Cerebellar cortex (tissue), 1 donor: ENCODE measurements around the gene DDAH2.

Experiments used
- DNase-seq: peaks from one replicate; pipeline ENCODE4 v3.0.0-alpha.2; 2015; ENCODE audit warnings: low spot score

DDAH2 gene

DNA sequence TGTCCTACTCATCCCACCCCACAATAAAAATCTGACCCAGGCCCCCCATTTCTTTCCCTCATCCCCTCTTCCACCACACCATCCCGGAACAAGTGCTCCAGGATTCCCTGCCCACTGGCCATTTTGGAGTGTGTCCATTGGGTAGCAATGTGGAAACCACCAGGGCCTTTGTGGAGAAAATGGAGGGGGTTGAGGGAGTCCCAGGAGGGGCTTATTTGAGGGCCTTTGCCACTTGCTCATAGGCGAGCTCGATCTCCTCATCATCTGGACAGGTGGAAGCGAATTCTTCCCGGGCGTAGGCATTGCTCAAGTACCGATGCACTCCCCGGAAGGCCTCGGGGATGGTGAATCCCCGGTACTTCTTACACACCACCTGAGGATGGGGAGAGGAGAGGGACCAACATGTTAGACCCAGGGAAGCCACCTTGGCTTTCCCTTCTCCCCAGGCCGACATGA, 1.6 kb upstream of the DDAH2 start:
- DNase-seq, result peak; percentile 31

DNA sequence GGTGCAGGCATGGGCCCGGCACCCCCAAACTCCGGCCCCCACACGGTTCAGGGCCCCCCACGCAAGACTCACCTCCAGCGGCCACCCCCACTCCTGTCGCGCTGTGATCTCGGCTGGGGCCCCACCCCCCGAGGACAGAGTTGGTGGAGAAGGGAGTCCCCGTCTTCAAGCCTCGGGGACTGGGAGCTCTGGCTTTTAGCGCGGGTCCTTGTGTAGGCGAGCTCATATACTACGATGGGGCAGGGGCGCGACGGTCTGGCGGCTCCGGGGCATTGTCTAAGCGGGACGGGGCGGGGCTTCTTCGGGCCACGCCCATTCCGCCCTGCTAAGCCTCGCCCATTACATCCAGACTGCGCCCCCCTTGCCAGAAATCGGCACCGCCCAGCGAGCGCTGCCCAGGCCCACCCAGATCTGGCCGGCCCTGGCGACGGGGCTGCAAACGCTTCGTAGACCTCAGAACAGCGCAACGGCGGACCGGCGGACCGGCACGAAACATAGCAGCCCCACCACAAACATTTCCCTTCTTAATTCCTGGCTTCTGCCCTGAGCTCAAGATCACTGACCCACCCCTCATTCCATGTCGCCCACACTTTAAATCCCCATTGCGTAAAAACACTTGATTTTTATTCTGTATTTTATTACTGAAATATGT, 1.0 kb upstream of the DDAH2 start:
- DNase-seq, result peak; percentile 79

GRCh38 chr6:31729515-31729978, 448 bp upstream of the DDAH2 start:
- DNase-seq, result peak; percentile 81

- no peak for DNase-seq
These were observed 1.1 kb downstream of the DDAH2 start for GRCh38 chr6:31727717-31728671.

DNA sequence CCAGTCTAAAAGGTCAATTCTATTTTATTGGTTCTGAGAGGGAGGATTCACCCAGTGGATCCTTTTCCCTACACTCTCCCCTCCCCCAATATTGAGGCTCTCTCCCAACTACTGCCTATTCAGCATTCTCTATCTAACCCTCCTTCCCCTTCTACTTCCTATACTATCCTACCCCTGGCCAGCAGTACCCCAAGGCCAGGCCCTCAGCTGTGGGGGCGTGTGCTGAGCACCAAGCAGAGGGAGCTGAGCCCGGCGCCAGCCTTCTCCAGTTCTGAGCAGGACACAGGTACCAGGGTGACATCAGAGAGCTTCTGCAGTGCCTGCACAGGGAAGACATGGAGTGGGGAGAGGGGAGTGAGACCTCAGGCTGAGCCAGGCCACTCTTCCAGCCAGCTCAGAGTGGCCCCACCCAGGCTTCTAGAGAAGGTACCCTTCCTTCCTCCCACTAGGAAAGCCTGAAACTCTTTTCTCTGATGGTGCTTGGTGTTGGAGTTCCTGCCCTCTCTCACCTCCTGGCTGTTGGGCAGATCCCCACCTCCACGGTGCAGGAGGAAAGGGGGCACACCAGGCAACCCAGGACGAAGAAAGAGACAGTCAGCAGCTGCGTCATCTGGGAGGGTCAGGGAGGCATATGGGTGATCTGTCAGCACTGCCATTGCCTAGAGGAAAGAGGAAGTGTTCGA, 1.9 kb downstream of the DDAH2 start:
- no peak for DNase-seq

- no peak for DNase-seq
These were observed 3.4 kb downstream of the DDAH2 start for GRCh38 chr6:31725502-31726350.

GRCh38 chr6:31723980-31724691, 5.0 kb downstream of the DDAH2 start:
- DNase-seq, result no peak

DNA sequence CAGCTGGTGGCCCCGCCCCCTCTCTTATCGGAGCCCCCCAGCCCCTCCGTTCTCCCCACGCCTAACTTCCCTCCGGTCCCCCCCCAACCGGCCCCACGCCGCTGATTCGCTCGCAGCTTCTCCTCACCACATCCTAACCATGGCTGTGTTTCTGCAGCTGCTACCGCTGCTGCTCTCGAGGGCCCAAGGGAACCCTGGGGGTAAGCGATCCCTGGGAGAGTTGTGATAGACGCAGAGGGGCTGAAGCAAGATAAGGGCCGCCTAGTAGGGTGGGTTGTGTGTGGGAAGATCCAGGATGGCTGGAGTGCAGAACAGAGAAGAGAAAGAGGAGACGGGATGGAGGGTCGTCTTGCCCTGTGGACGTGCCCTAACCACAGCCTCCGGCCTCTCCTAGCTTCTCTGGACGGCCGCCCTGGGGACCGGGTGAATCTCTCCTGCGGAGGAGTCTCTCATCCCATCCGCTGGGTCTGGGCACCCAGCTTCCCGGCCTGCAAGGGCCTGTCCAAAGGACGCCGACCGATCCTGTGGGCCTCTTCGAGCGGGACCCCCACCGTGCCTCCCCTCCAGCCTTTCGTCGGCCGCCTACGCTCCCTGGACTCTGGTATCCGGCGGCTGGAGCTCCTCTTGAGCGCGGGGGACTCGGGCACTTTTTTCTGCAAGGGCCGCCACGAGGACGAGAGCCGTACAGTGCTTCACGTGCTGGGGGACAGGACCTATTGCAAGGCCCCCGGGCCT, 5.7 kb downstream of the DDAH2 start, which contains the start of gene MPIG6B:
Gene MPIG6B (plus strand): TSS at position 129 of the 735 bp plus-strand sequence. CDS start 11 bp downstream, at position 140.
- DNase-seq, result no peak

DNA sequence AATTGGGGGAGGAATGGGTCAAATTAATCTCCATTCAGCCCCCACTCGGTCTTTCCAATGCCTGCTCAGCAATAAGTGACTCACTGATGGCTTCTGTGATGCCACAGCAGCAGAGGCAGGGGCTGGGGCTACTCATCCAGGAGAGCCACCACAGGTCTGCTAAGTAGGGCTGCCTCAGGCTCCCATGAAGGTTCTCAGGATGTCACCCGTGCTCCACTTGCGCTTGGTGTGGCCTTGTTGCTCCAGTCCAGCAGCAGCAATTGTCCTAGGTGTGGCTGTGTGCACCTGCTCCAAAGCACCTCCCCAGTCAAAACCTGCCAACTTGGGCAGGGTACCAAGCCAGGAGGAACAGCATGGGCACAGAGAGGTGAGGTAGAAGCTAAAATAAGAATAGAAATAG, 6.9 kb downstream of the DDAH2 start:
- DNase-seq, result no peak

GRCh38 chr6:31721351-31722020, 7.6 kb downstream of the DDAH2 start, which contains the start of gene LY6G6C:
Gene LY6G6C, minus strand, starts transcription at chr6:31721746. Its CDS starts 67 bp downstream, at chr6:31721679.
- no peak for DNase-seq

DNA sequence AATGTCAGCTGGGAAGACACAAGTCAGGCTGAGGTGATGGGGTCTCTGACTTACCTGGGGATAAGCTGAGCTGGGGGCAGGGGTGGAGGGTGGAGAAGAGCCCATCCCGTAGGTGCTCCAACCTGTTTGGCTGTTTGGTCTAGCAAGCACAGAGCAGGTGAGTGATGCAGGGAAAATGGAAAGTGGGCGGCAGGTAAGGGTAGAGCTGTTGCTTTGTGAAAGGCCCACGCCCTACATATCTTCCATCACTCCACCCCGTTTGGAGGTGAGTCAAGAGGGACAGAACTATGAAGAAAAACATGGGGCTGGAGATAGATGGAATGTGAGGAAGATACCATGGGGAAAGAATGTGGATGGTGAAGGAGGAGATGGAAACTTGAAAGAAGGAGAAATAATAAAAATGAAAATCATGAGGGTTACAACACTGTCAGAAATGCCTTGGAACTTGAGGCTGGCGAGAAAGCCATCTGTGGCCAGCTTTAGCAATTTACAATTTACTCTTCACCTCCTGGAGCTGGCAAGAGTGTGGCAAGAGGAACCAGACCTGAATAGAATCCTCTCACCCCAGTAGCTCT, 8.8 kb downstream of the DDAH2 start:
- no peak for DNase-seq

DNA sequence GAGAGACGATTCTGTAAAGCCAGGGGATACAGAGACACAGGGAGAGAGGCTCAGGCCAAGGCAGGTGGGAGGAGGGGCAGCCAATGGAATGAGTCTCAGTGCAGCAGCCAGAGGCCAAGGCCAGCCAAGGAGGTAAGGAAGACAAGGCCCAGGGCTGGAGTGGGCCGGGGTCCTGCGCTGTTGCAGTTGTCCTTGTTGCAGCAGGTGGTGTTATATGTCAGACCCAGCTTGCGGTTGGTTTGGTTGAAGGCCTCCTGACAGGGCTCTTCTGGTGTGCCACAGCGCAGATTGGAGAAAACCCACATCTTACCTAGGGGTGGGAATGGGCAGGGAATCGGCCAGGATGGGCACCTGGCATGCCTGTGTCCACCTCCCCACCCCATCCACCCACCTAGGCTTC, 10.1 kb downstream of the DDAH2 start:
- DNase-seq, result no peak

- DNase-seq, result no peak
These were observed 10.8 kb downstream of the DDAH2 start for GRCh38 chr6:31718265-31718664.

GRCh38 chr6:31717499-31718222, 11.4 kb downstream of the DDAH2 start:
- DNase-seq, result no peak

DNA sequence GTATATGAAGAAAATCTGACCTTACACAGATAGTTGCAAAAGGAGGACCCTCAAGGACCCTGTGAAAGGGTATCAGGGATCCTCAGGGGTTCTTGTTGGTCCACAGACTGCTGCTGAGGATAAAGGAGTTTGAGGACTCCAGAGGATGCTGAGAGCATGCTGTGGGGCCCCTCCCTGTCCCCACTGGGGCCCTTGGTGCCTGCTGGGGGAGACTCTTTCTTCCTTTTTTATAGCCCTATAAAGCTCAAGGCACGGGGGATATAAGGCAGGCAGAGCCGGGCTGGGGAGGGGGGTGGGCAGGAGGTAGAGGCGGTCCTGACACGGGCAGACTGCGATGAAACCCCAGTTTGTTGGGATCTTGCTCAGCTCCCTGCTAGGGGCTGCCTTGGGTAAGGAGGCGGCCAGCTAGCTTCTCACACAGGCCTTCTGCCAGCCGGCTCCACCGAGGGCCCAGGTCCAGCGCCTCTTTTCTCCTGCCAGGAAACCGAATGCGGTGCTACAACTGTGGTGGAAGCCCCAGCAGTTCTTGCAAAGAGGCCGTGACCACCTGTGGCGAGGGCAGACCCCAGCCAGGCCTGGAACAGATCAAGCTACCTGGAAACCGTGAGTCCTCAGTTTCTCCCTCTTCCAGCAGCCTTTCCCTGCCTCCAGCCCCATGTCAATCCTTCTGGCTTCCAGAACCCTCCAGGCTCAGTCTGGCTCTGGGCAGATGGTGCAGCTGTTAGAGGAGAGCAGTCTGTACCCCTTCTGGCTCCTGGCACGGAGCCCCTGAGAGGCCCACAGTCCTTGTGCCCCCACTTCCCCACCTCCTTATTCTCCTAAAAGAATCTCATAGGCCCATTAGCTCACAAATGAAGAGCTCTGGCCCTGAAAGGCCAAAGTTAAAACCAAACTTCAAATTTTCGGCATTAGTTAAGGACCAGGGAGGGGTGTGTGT, 13.8 kb downstream of the DDAH2 start, which contains the start of gene LY6G6D:
Gene LY6G6D (plus strand): TSS at position 327 of the 937 bp plus-strand sequence. CDS start 8 bp downstream, at position 335.
- no peak for DNase-seq

- DNase-seq, result no peak
These were observed 15.0 kb downstream of the DDAH2 start for GRCh38 chr6:31713991-31714684.
